Liver (tissue), 9 donors: ENCODE measurements around the gene DNAJC11. TPM values are rescaled to one million over a fixed set of nuclear protein-coding genes. Genes with fewer than 3 reads are reported as not detected.

ENCODE experiments used
- DNase-seq: peaks from one replicate; pipeline ENCODE4 v3.0.0-alpha.2; 2017; ENCODE audit warnings: low spot score
- H3K27ac ChIP-seq, 2 donors: one replicate each; pipeline ENCODE4 v1.7.0; 2013; ENCODE audit warnings: inconsistent platforms in 2 of 2, low read length in 2 of 2, control low read depth in 1 of 2, low read depth in 1 of 2, mild to moderate bottlenecking in 1 of 2
- H3K27me3 ChIP-seq, 4 donors: one replicate each; pipeline versions ENCODE4 v1.6.1 to v1.7.0; 2013; ENCODE audit warnings: low read length in 3 of 4, inconsistent platforms in 1 of 4, mild to moderate bottlenecking in 1 of 4, moderate library complexity in 1 of 4; ENCODE audit not compliant: control insufficient read depth in 4 of 4, insufficient read depth in 4 of 4
- H3K36me3 ChIP-seq, 4 donors: one replicate each; pipeline versions ENCODE4 v1.6.1 to v1.7.0; 2013; ENCODE audit warnings: low read length in 3 of 4, mild to moderate bottlenecking in 3 of 4, low read depth in 1 of 4, moderate library complexity in 1 of 4; ENCODE audit not compliant: control insufficient read depth in 4 of 4, insufficient read depth in 3 of 4
- H3K4me1 ChIP-seq, 4 donors: one replicate each; pipeline versions ENCODE4 v1.6.1 to v1.7.0; 2013; ENCODE audit warnings: low read length in 3 of 4, mild to moderate bottlenecking in 3 of 4, moderate library complexity in 1 of 4; ENCODE audit not compliant: control insufficient read depth in 4 of 4, insufficient read depth in 4 of 4
- H3K4me3 ChIP-seq, 3 donors: one replicate each; pipeline versions ENCODE4 v1.6.1 to v1.7.0; 2013; ENCODE audit warnings: low read length in 3 of 3, control low read depth in 1 of 3, low read depth in 1 of 3, mild to moderate bottlenecking in 1 of 3
- H3K9ac ChIP-seq, 2 donors: one replicate each; pipeline ENCODE4 v1.7.0; 2013; ENCODE audit warnings: low read length in 2 of 2, mild to moderate bottlenecking in 2 of 2, moderate library complexity in 2 of 2, control low read depth in 1 of 2, low read depth in 1 of 2
- H3K9me3 ChIP-seq, 4 donors: one replicate each; pipeline versions ENCODE4 v1.6.1 to v1.7.0; 2013; ENCODE audit warnings: low read length in 3 of 4; ENCODE audit not compliant: control insufficient read depth in 4 of 4
- ATF3 ChIP-seq: IDR thresholded peaks from 2 replicates; pipeline ENCODE4 v1.6.1; 2016; ENCODE audit warnings: antibody characterized with exemption
- CTCF ChIP-seq: fragments of 150-350 bp; IDR thresholded peaks from 2 replicates; pipeline ENCODE4 v1.5.1; 2017; ENCODE audit warnings: improper control_type of control experiment, low read depth, low read length; ENCODE audit not compliant: missing input control
- EGR1 ChIP-seq, 2 donors: IDR thresholded peaks; 2 replicates each; pipeline ENCODE4 v1.6.1; 2016 to 2018; ENCODE audit warnings: antibody characterized with exemption in 2 of 2, low read depth in 2 of 2
- FOXA1 ChIP-seq: IDR thresholded peaks from 2 replicates; pipeline ENCODE4 v1.6.1; 2016; ENCODE audit warnings: antibody characterized with exemption
- FOXA2 ChIP-seq: IDR thresholded peaks from 2 replicates; pipeline ENCODE4 v1.6.1; 2016; ENCODE audit warnings: antibody characterized with exemption
- HNF4A ChIP-seq, 2 donors: conservative IDR thresholded peaks; 2 replicates each; pipeline ENCODE4 v1.6.1; 2016; ENCODE audit warnings: antibody characterized with exemption in 2 of 2, mild to moderate bottlenecking in 2 of 2
- HNF4G ChIP-seq: IDR thresholded peaks from 2 replicates; pipeline ENCODE4 v1.6.1; 2016; ENCODE audit warnings: antibody characterized with exemption
- RAD21 ChIP-seq, 2 donors: IDR thresholded peaks; 2 replicates each; pipeline ENCODE4 v1.6.1; 2016; ENCODE audit warnings: antibody characterized with exemption in 2 of 2, mild to moderate bottlenecking in 2 of 2
- REST ChIP-seq: IDR thresholded peaks from 2 replicates; pipeline ENCODE4 v1.6.1; 2016; ENCODE audit warnings: antibody characterized with exemption, mild to moderate bottlenecking
- SP1 ChIP-seq: IDR thresholded peaks from 2 replicates; pipeline ENCODE4 v1.6.1; 2018; ENCODE audit warnings: antibody characterized with exemption, mild to moderate bottlenecking
- YY1 ChIP-seq: IDR thresholded peaks from 2 replicates; pipeline ENCODE4 v1.6.1; 2016; ENCODE audit warnings: antibody characterized with exemption, mild to moderate bottlenecking
- ZBTB33 ChIP-seq: IDR thresholded peaks from 2 replicates; pipeline ENCODE4 v1.6.1; 2016; ENCODE audit warnings: antibody characterized with exemption
- WGBS: extraction: QIAGEN DNeasy Blood & Tissue Kit; methylation state at CpG from one replicate; pipeline ENCODE4 v1.1.7; 2013; 5-methylcytosine and 5-hydroxymethylcytosine counted together
- polyA plus RNA-seq, 2 donors: library from polyadenylated mRNA; stranded (reverse) in 1 of 2; unstranded in 1 of 2; fragments of 200-250 nt in 1 of 2; fragments of >200 nt in 1 of 2; fragmentation: Nextera tagmentation in 1 of 2; extraction: Ambion mirVana in 1 of 2; gene quantifications; one replicate each; pipeline versions ENCODE4 v1.2.1 to v1.2.3, GENCODE V29; 2013 to 2015
- total RNA-seq, 2 donors: library from RNA; depleted of rRNA; stranded (reverse); fragments of >200 nt; gene quantifications; one replicate each; pipeline ENCODE4 v1.2.3, GENCODE V29; 2014
- donor health status: healthy.
- donor health status: healthy.
- donor health status: healthy.
- donor health status: healthy.
- donor health status: healthy.

DNAJC11 gene
- total and polyA plus RNA-seq, 4 donors, result 16.5 to 36.1 (median 23.8) TPM

GRCh38 chr1:6685381-6685780 is 16.2 kb downstream of the DNAJC11 start:
- Histone ChIP-seq H3K4me3 (no peak overlapping the region), H3K9ac (no peak overlapping the region), H3K27me3 (no peaks in the 10 kb centered on the region), H3K4me1 (no peaks in the 10 kb centered on the region), H3K9me3 (no peaks in the 10 kb centered on the region), H3K36me3 (peaks cover 0 to 3% (median under 1%) of the 10 kb centered on the region in 4 donors), H3K27ac (no peak overlapping the region)
- TF ChIP-seq HNF4G (no peak), RAD21 (IDR thresholded peaks at IDR 0.05) (no peak), EGR1 (IDR thresholded peaks at IDR 0.05; ENCODE audit: low read depth in 2 of 2) (no peak), SP1 (no peak), YY1 (no peak), ZBTB33 (no peak)
- 95% methylated on average over 4 of the region's 4 CpGs for WGBS
- no peak for DNase-seq

GRCh38 chr1:6683434-6683833 is 18.2 kb downstream of the DNAJC11 start:
- no peak overlapping the region for H3K9ac ChIP-seq
- H3K27ac ChIP-seq, result no peak overlapping the region
- H3K27me3 ChIP-seq, result no peaks in the 10 kb centered on the region
- no peak overlapping the region for H3K4me3 ChIP-seq
- no peak for DNase-seq
- TF ChIP-seq FOXA1 (no peak), RAD21 (IDR thresholded peaks at IDR 0.05) (no peak), EGR1 (IDR thresholded peaks at IDR 0.05; ENCODE audit: low read depth in 2 of 2) (no peak), HNF4A (conservative IDR thresholded peaks at IDR 0.05) (no peak), ATF3 (no peak)
- H3K9me3 ChIP-seq, result no peaks in the 10 kb centered on the region
- H3K4me1 ChIP-seq, result no peaks in the 10 kb centered on the region
- H3K36me3 ChIP-seq, result peaks cover 1 to 18% (median 8%) of the 10 kb centered on the region in 4 donors
- 95% methylated on average over 3 of the region's 3 CpGs for WGBS

- TF ChIP-seq ATF3 (no peak), SP1 (no peak)
- H3K4me1 ChIP-seq, result no peaks in the 10 kb centered on the region
- H3K36me3 ChIP-seq, result peaks cover 0 to 36% (median 21%) of the 10 kb centered on the region in 4 donors
- H3K9me3 ChIP-seq, result no peaks in the 10 kb centered on the region
- no peak overlapping the region for H3K4me3 ChIP-seq
- no peak for DNase-seq
- H3K27ac ChIP-seq, result no peak overlapping the region
- 98% methylated on average over 2 of the region's 2 CpGs for WGBS
- no peaks in the 10 kb centered on the region for H3K27me3 ChIP-seq
- no peak overlapping the region for H3K9ac ChIP-seq
Observed at GRCh38 chr1:6675941-6676340, 25.7 kb downstream of the DNAJC11 start.

GRCh38 chr1:6674771-6675170 is 26.8 kb downstream of the DNAJC11 start:
- Histone ChIP-seq H3K4me1 (no peaks in the 10 kb centered on the region), H3K9ac (no peak overlapping the region), H3K36me3 (peaks cover 0 to 29% (median 20%) of the 10 kb centered on the region in 4 donors), H3K27ac (no peak overlapping the region), H3K27me3 (no peaks in the 10 kb centered on the region), H3K4me3 (no peak overlapping the region), H3K9me3 (no peaks in the 10 kb centered on the region)
- WGBS, result 100% methylated on average over 1 of the region's 1 CpG
- DNase-seq, result no peak
- TF ChIP-seq REST (no peak), RAD21 (IDR thresholded peaks at IDR 0.05) (no peak), CTCF (no peak), SP1 (no peak), FOXA2 (no peak), EGR1 (IDR thresholded peaks at IDR 0.05; ENCODE audit: low read depth in 2 of 2) (no peak), YY1 (no peak), HNF4G (no peak), ATF3 (no peak)
